Neuronal stem cell (in vitro differentiated cells): Measurements from ENCODE around the gene OSM.

ENCODE experiments used
- DNase-seq: peaks from one replicate; pipeline ENCODE4 v3.0.0-alpha.2; 2013; ENCODE audit warnings: low spot score
- H2AFZ ChIP-seq: one replicate; pipeline ENCODE4 v1.6.1; 2013; ENCODE audit warnings: mild to moderate bottlenecking, low read length, inconsistent platforms
- H2AK5ac ChIP-seq: 2 replicates; pipeline ENCODE4 v1.6.1; 2013; ENCODE audit warnings: low read depth, mild to moderate bottlenecking, inconsistent platforms, low read length, moderate library complexity, mixed read lengths
- H2BK120ac ChIP-seq: 2 replicates; pipeline ENCODE4 v1.6.1; 2013; ENCODE audit warnings: low read depth, mild to moderate bottlenecking, inconsistent platforms, low read length, moderate library complexity, mixed read lengths
- H2BK12ac ChIP-seq: one replicate; pipeline ENCODE4 v1.6.1; 2013; ENCODE audit warnings: low read length, inconsistent platforms
- H2BK15ac ChIP-seq: 2 replicates; pipeline ENCODE4 v1.6.1; 2013; ENCODE audit warnings: mild to moderate bottlenecking, low read length, inconsistent platforms, mixed read lengths
- H2BK5ac ChIP-seq: one replicate; pipeline ENCODE4 v1.6.1; 2013; ENCODE audit warnings: inconsistent platforms, mild to moderate bottlenecking, low read length, moderate library complexity
- H3K14ac ChIP-seq: one replicate; pipeline ENCODE4 v1.6.1; 2013; ENCODE audit warnings: low read length, inconsistent platforms
- H3K18ac ChIP-seq: 2 replicates; pipeline ENCODE4 v1.6.1; 2013; ENCODE audit warnings: low read length, inconsistent platforms
- H3K23ac ChIP-seq: 2 replicates; pipeline ENCODE4 v1.6.1; 2013; ENCODE audit warnings: low read depth, mild to moderate bottlenecking, mixed read lengths, low read length, inconsistent platforms; ENCODE audit not compliant: poor library complexity
- H3K27ac ChIP-seq: replicated peaks from 3 replicates; pipeline ENCODE4 v1.5.1; 2013; ENCODE audit warnings: low read length, inconsistent platforms
- H3K27me3 ChIP-seq, 3 experiments: 2 replicates each; pipeline ENCODE4 v1.6.1; 2013; ENCODE audit warnings: low read length in 3 of 3, mild to moderate bottlenecking in 2 of 3, inconsistent platforms in 1 of 3, low read depth in 1 of 3, mixed read lengths in 1 of 3, moderate library complexity in 1 of 3; ENCODE audit not compliant: control insufficient read depth in 3 of 3, insufficient read depth in 3 of 3
- H3K36me3 ChIP-seq, 2 donors: replicated peaks in 1 of 2; 2 replicates each; pipeline ENCODE4 v1.6.1; 2013; ENCODE audit warnings: low read length in 2 of 2; ENCODE audit not compliant: control insufficient read depth in 2 of 2, insufficient read depth in 2 of 2
- H3K4ac ChIP-seq: 2 replicates; pipeline ENCODE4 v1.6.1; 2013; ENCODE audit warnings: inconsistent platforms, mild to moderate bottlenecking, low read length, moderate library complexity
- H3K4me1 ChIP-seq, 2 donors: 1 replicate in 1 of 2; 2 replicates in 1 of 2; pipeline ENCODE4 v1.6.1; 2013; ENCODE audit warnings: low read length in 2 of 2, low read depth in 1 of 2; ENCODE audit not compliant: control insufficient read depth in 2 of 2, insufficient read depth in 1 of 2
- H3K4me2 ChIP-seq: one replicate; pipeline ENCODE4 v1.6.1; 2013; ENCODE audit warnings: mild to moderate bottlenecking, low read length, inconsistent platforms; ENCODE audit not compliant: insufficient read depth, poor library complexity, severe bottlenecking
- H3K4me3 ChIP-seq, 2 donors: 2 replicates each; pipeline ENCODE4 v1.5.1; 2013; ENCODE audit warnings: low read length in 2 of 2, mild to moderate bottlenecking in 2 of 2, inconsistent platforms in 1 of 2, moderate library complexity in 1 of 2
- H3K79me1 ChIP-seq: one replicate; pipeline ENCODE4 v1.6.1; 2013; ENCODE audit warnings: low read depth, mild to moderate bottlenecking, inconsistent platforms, low read length, moderate library complexity
- H3K9ac ChIP-seq: one replicate; pipeline ENCODE4 v1.6.1; 2013; ENCODE audit warnings: mild to moderate bottlenecking, low read depth, low read length, inconsistent platforms; ENCODE audit not compliant: poor library complexity
- H3K9me3 ChIP-seq, 2 donors: replicated peaks in 1 of 2; 2 replicates each; pipeline versions ENCODE3 to v1.6.1; 2013; ENCODE audit warnings: low read length in 2 of 2, mild to moderate bottlenecking in 2 of 2, inconsistent platforms in 1 of 2, low read depth in 1 of 2, mixed read lengths in 1 of 2, moderate library complexity in 1 of 2; ENCODE audit not compliant: control insufficient read depth in 2 of 2, insufficient read depth in 1 of 2
- H4K8ac ChIP-seq: one replicate; pipeline ENCODE4 v1.6.1; 2013; ENCODE audit warnings: low read depth, mild to moderate bottlenecking, inconsistent platforms, low read length, moderate library complexity
- H4K91ac ChIP-seq: one replicate; pipeline ENCODE4 v1.6.1; 2013; ENCODE audit warnings: low read length, low read depth, mild to moderate bottlenecking, inconsistent platforms; ENCODE audit not compliant: poor library complexity
- WGBS, 2 donors: extraction: QIAGEN DNeasy Blood & Tissue Kit; methylation state at CpG; one replicate each; pipeline ENCODE4 v1.1.7; 2013; ENCODE audit warnings: missing lambda C conversion rate in 2 of 2, mixed read lengths in 1 of 2; ENCODE audit not compliant: insufficient read length in 2 of 2, insufficient replicate concordance in 1 of 2; ENCODE audit errors: extremely low coverage in 2 of 2; 5-methylcytosine and 5-hydroxymethylcytosine counted together

OSM gene

DNA sequence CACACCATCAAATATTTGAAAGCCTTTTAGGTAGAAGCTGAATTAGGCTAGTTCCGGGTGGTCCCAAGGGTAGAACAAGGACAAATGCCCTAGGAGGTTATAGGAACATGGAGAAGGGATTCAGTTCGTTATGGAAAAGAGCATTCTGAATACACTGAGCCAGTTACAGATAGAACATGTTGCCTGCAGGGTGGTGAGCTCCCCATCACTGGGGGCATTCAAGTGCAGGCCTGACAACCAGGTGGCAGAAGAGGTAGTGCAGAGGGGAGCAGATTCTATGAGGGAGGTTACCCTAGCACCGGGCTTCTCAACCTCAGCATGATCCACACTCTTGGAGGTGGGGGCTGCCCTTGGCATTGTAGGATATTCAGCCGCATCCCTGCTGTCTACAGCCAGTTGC, 44.3 kb downstream of the OSM start:
- no peak overlapping the region for H2BK12ac ChIP-seq
- no peak overlapping the region for H2BK5ac ChIP-seq
- peaks cover 0 to 10% (median 0%) of the 10 kb centered on the region in 3 experiments for H3K27me3 ChIP-seq
- no peaks in the 10 kb centered on the region for H3K36me3 ChIP-seq
- H3K4me1 ChIP-seq = peaks cover 3 to 7% of the 10 kb centered on the region in 2 donors
- H3K9me3 ChIP-seq = no peaks in the 10 kb centered on the region
- no peak overlapping the region for H4K91ac ChIP-seq
- no peak overlapping the region for H3K23ac ChIP-seq
- no peak overlapping the region for H3K4me3 ChIP-seq
- H2BK120ac ChIP-seq = no peak overlapping the region
- H4K8ac ChIP-seq = no peak overlapping the region
- H3K9ac ChIP-seq = no peak overlapping the region
- H3K4ac ChIP-seq = no peak overlapping the region
- no peak overlapping the region for H2AK5ac ChIP-seq
- no peak overlapping the region for H3K27ac ChIP-seq
- H3K4me2 ChIP-seq = no peak overlapping the region
- no peak overlapping the region for H3K14ac ChIP-seq
- no peak overlapping the region for H2BK15ac ChIP-seq
- DNase-seq = no peak
- H3K18ac ChIP-seq = no peak overlapping the region
- no CpG with 5 or more reads among the region's 4 CpGs for WGBS, 2 donors
- no peak overlapping the region for H2AFZ ChIP-seq
- H3K79me1 ChIP-seq = no peaks in the 10 kb centered on the region

DNA sequence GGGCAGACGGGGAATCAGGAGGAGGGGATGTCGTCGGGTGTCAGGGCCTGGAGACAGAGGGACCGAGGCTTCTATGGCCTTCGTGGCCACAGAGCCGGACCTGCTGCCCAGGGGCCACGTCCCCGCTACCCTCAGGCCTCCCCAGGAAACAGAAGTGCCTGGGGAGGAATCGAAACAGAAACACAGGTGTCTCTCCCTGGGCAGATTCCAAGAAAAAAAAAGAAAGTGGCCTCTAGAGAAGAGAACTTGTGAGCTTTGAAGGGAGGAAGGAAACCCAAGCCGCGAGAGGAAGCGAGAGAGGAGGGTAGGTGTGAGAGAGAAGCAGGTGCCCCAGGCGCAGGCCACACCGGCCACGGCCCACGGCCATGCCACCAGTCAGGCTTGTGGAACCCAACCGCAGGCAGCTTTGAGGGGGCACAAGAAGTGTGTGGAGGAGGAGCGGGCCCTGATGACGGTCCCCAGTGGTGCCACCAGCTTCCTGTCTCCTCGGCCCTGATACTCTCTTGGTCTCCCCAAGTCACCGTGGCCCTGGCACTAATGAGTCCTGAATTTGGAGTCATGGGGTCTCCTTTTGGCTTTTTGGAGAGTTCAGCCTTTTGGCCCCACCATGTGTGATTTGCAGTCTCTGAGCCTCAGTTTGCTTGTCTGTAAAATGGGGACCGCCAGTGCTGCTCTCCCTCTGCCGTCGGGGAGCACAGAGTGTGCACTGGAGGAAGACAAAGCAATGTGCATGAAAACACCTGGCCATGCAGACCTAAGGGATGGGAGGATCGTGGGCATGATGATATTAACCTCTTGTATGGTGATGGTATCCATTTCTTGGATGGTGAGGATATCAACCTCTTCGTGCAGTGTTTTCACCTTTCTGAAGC, 45.3 kb downstream of the OSM start:
- Histone ChIP-seq H3K36me3 (no peaks in the 10 kb centered on the region), H3K27ac (no peak overlapping the region), H3K9ac (no peak overlapping the region), H2BK12ac (peak overlapping the region; percentile 88), H4K8ac (no peak overlapping the region), H3K23ac (no peak overlapping the region), H3K79me1 (no peaks in the 10 kb centered on the region), H2BK120ac (no peak overlapping the region), H3K4me1 (peaks cover 3 to 7% of the 10 kb centered on the region in 2 donors), H3K9me3 (no peaks in the 10 kb centered on the region), H2BK15ac (no peak overlapping the region), H2AFZ (no peak overlapping the region), H4K91ac (no peak overlapping the region), H3K4me2 (no peak overlapping the region), H3K14ac (no peak overlapping the region), H3K18ac (no peak overlapping the region), H3K4ac (no peak overlapping the region), H2AK5ac (peak overlapping the region; percentile 6), H3K4me3 (no peak overlapping the region), H3K27me3 (peaks cover 0 to 12% (median 0%) of the 10 kb centered on the region in 3 experiments), H2BK5ac (peak overlapping the region; percentile 6)
- no CpG with 5 or more reads among the region's 26 CpGs for WGBS, 2 donors
- no peak for DNase-seq

- Histone ChIP-seq H2BK120ac (no peak overlapping the region), H3K4me2 (no peak overlapping the region), H3K14ac (no peak overlapping the region), H3K9me3 (no peaks in the 10 kb centered on the region), H3K9ac (no peak overlapping the region), H3K27me3 (peaks cover 0 to 15% (median 1%) of the 10 kb centered on the region in 3 experiments), H2BK12ac (no peak overlapping the region), H4K8ac (no peak overlapping the region), H3K4me3 (no peak overlapping the region), H3K4ac (no peak overlapping the region), H3K27ac (no peak overlapping the region), H3K23ac (no peak overlapping the region), H2AFZ (no peak overlapping the region), H4K91ac (no peak overlapping the region), H3K18ac (no peak overlapping the region), H3K79me1 (no peaks in the 10 kb centered on the region), H3K4me1 (peaks cover 3 to 7% of the 10 kb centered on the region in 2 donors), H2BK5ac (peak overlapping the region; percentile 6), H2BK15ac (peak overlapping the region; percentile 37), H2AK5ac (peak overlapping the region; percentile 6), H3K36me3 (no peaks in the 10 kb centered on the region)
- DNase-seq = no peak
- no CpG with 5 or more reads among the region's 7 CpGs for WGBS, 2 donors
These were observed 46.2 kb downstream of the OSM start for GRCh38 chr22:30220338-30221012.

DNA sequence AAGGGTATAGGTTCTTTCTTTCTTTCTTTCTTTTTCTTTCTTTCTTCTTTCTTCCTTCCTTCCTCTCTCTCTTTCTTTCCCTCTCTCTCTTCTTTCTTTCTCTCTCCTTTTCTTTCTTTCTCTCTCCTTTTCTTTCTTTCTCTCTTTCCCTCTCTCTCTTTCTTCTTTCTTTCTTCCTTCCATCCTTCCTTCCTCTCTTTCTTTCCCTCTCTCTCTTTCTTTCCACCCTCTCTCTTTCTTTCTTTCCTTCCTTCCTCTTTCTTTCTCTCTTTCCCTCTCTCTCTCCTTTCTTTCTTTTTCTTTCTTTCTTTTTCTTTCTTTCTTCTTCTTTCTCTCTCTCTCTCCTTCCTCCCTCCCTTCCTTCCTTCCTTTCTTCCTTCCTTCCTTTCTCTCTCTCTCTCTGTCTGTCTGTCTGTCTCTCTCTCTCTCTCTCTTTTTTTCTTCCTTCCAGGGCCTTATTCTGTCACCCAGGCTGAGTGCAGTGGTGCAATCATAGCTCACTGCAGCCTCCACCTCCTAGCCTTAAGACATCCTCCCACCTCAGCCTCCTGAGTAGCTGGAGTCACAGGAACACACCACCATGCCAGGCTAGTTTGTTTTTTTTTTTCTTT, 46.9 kb downstream of the OSM start:
- no peak overlapping the region for H3K27ac ChIP-seq
- H3K4me1 ChIP-seq = peaks cover 3 to 7% of the 10 kb centered on the region in 2 donors
- H2BK15ac ChIP-seq = no peak overlapping the region
- no peak overlapping the region for H2BK120ac ChIP-seq
- no peak for DNase-seq
- H3K9me3 ChIP-seq = no peaks in the 10 kb centered on the region
- H3K79me1 ChIP-seq = no peaks in the 10 kb centered on the region
- H2BK5ac ChIP-seq = no peak overlapping the region
- no peak overlapping the region for H3K23ac ChIP-seq
- H3K4me2 ChIP-seq = no peak overlapping the region
- H3K18ac ChIP-seq = no peak overlapping the region
- H2AFZ ChIP-seq = no peak overlapping the region
- no peak overlapping the region for H3K4ac ChIP-seq
- H3K27me3 ChIP-seq = peaks cover 0 to 15% (median 1%) of the 10 kb centered on the region in 3 experiments
- no peak overlapping the region for H3K4me3 ChIP-seq
- no peak overlapping the region for H4K91ac ChIP-seq
- no peak overlapping the region for H3K9ac ChIP-seq
- H2AK5ac ChIP-seq = no peak overlapping the region
- no peak overlapping the region for H2BK12ac ChIP-seq
- H3K36me3 ChIP-seq = no peaks in the 10 kb centered on the region
- no peak overlapping the region for H3K14ac ChIP-seq
- H4K8ac ChIP-seq = no peak overlapping the region
